DMS53 treated with DMSO at 0.1 percent for 48 hours (cell line): ENCODE measurements around the gene PTCHD1.

Experiments used
- DNase-seq: peaks from one replicate; lab custom pipeline; 2025; ENCODE audit not compliant: unreplicated experiment; lab: John Stamatoyannopoulos, UW

PTCHD1 gene

GRCh38 chrX:23344904-23345271 is 10.2 kb downstream of the PTCHD1 start:
- DNase-seq: no peak

- DNase-seq: no peak
Measured at GRCh38 chrX:23356189-23356588, 21.5 kb downstream of the PTCHD1 start.

GRCh38 chrX:23364416-23364815 is 29.8 kb downstream of the PTCHD1 start:
- DNase-seq: no peak

GRCh38 chrX:23365541-23365940 is 30.9 kb downstream of the PTCHD1 start:
- DNase-seq: no peak

GRCh38 chrX:23366914-23367313 is 32.3 kb downstream of the PTCHD1 start:
- DNase-seq: no peak

GRCh38 chrX:23369027-23369426 is 34.4 kb downstream of the PTCHD1 start:
- DNase-seq: no peak

GRCh38 chrX:23372220-23372902 is 37.7 kb downstream of the PTCHD1 start:
- no peak for DNase-seq

GRCh38 chrX:23373129-23373804 is 38.6 kb downstream of the PTCHD1 start:
- no peak for DNase-seq

- DNase-seq: no peak
Measured at GRCh38 chrX:23374291-23374690, 39.6 kb downstream of the PTCHD1 start.

- DNase-seq: no peak
Measured at GRCh38 chrX:23376581-23376980, 41.9 kb downstream of the PTCHD1 start.

- DNase-seq: no peak
Measured at GRCh38 chrX:23380581-23380980, 45.9 kb downstream of the PTCHD1 start.

- DNase-seq: no peak
Measured at GRCh38 chrX:23381099-23382087, 46.7 kb downstream of the PTCHD1 start.

GRCh38 chrX:23382572-23382971 is 47.9 kb downstream of the PTCHD1 start:
- DNase-seq: no peak

- no peak for DNase-seq
Measured at GRCh38 chrX:23383411-23383810, 48.8 kb downstream of the PTCHD1 start.

- DNase-seq: no peak
Measured at GRCh38 chrX:23385242-23385641, 50.6 kb downstream of the PTCHD1 start.

- no peak for DNase-seq
Measured at GRCh38 chrX:23386260-23386659, 51.6 kb downstream of the PTCHD1 start.

GRCh38 chrX:23386726-23387125 is 52.1 kb downstream of the PTCHD1 start:
- DNase-seq: no peak

- no peak for DNase-seq
Measured at GRCh38 chrX:23387550-23388184, 53.0 kb downstream of the PTCHD1 start.

- no peak for DNase-seq
Measured at GRCh38 chrX:23389196-23389792, 54.6 kb downstream of the PTCHD1 start.

GRCh38 chrX:23390979-23391378 is 56.3 kb downstream of the PTCHD1 start:
- DNase-seq: no peak

- no peak for DNase-seq
Measured at GRCh38 chrX:23392195-23392594, 57.5 kb downstream of the PTCHD1 start.
